Measurements from ENCODE around the gene AIFM3. TPM values are rescaled to one million over a fixed set of nuclear protein-coding genes. Genes with fewer than 3 reads are reported as not detected.

AIFM3 gene
- total RNA-seq, 2 donors from 2014 or later: 0.78 to 3.0 TPM

DNA sequence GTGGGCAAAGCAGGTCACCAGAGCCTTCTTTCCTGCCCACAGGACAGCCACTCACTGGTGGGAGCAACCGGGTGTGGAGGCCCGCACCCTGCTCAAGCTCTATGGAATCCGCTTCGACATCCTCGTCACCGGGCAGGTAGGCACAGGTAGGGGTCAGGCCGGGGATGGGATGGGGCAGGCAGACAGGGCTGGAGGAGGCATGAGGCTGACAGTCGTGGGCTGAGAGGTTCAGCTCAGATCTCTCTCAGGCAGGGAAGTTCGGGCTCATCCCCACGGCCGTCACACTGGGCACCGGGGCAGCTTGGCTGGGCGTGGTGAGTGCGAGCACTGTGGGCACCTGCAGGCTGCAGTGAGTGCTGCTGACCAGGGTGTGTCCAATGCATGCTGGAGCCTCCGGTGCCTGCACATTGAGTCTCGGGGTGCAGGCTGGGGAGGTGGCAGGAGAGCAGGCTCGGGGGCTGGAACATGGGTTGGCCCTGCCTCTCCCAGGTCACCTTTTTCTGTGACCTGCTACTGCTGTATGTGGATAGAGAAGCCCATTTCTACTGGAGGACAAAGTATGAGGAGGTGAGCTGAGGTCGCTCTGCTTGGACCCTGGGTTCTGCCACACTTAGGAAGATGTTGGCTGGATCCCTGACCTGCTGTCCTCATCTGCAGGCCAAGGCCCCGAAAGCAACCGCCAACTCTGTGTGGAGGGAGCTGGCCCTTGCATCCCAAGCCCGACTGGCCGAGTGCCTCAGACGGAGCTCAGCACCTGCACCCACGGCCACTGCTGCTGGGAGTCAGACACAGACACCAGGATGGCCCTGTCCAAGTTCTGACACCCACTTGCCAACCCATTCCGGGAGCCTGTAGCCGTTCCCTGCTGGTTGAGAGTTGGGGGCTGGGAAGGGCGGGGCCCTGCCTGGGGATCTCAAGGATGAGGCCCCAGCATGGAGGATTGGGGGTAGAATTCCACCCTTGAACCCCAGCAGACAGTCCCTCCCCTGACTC lies 59.0 kb downstream of the AIFM3 start:
- ATAC-seq (no peak), DNase-seq (no peak)
- Histone ChIP-seq H3K9me3 (no peaks in the 10 kb centered on the region), H3K36me3 (replicated peaks in 1 of 2; ENCODE audit: insufficient read depth in 1 of 2, low read depth in 2 of 2) (no peaks in the 10 kb centered on the region), H3K27me3 (no peaks in the 10 kb centered on the region), H3K4me3 (no peak overlapping the region), H3K4me1 (no peaks in the 10 kb centered on the region), H3K27ac (no peak overlapping the region)
- WGBS, 2 donors: 82 to 83% methylated on average over 12 to 27 of the region's 27 CpGs
- intact Hi-C loops (cut with DNase I): no loop called here
- TF ChIP-seq, protein P1, sequence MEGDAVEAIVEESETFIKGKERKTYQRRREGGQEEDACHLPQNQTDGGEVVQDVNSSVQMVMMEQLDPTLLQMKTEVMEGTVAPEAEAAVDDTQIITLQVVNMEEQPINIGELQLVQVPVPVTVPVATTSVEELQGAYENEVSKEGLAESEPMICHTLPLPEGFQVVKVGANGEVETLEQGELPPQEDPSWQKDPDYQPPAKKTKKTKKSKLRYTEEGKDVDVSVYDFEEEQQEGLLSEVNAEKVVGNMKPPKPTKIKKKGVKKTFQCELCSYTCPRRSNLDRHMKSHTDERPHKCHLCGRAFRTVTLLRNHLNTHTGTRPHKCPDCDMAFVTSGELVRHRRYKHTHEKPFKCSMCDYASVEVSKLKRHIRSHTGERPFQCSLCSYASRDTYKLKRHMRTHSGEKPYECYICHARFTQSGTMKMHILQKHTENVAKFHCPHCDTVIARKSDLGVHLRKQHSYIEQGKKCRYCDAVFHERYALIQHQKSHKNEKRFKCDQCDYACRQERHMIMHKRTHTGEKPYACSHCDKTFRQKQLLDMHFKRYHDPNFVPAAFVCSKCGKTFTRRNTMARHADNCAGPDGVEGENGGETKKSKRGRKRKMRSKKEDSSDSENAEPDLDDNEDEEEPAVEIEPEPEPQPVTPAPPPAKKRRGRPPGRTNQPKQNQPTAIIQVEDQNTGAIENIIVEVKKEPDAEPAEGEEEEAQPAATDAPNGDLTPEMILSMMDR (IDR thresholded peaks at IDR 0.05): no peak
- TF ChIP-seq POLR2A (IDR thresholded peaks at IDR 0.05): no peak

GRCh38 chr22:21026783-21027692 lies 60.0 kb downstream of the AIFM3 start:
- H3K27ac ChIP-seq: no peak overlapping the region
- no peaks in the 10 kb centered on the region for H3K36me3 ChIP-seq (replicated peaks in 1 of 2; ENCODE audit: insufficient read depth in 1 of 2, low read depth in 2 of 2)
- 50 to 76% methylated on average over 3 to 13 of the region's 14 CpGs for WGBS, 2 donors
- DNase-seq (no peak), ATAC-seq (no peak)
- H3K4me3 ChIP-seq: no peak overlapping the region
- intact Hi-C loops (cut with DNase I): no loop called here
- TF ChIP-seq, protein P1 (IDR thresholded peaks at IDR 0.05): no peak
- TF ChIP-seq POLR2A (IDR thresholded peaks at IDR 0.05): no peak
- H3K9me3 ChIP-seq: no peaks in the 10 kb centered on the region
- H3K27me3 ChIP-seq: no peaks in the 10 kb centered on the region
- H3K4me1 ChIP-seq: peaks cover 4% of the 10 kb centered on the region

DNA sequence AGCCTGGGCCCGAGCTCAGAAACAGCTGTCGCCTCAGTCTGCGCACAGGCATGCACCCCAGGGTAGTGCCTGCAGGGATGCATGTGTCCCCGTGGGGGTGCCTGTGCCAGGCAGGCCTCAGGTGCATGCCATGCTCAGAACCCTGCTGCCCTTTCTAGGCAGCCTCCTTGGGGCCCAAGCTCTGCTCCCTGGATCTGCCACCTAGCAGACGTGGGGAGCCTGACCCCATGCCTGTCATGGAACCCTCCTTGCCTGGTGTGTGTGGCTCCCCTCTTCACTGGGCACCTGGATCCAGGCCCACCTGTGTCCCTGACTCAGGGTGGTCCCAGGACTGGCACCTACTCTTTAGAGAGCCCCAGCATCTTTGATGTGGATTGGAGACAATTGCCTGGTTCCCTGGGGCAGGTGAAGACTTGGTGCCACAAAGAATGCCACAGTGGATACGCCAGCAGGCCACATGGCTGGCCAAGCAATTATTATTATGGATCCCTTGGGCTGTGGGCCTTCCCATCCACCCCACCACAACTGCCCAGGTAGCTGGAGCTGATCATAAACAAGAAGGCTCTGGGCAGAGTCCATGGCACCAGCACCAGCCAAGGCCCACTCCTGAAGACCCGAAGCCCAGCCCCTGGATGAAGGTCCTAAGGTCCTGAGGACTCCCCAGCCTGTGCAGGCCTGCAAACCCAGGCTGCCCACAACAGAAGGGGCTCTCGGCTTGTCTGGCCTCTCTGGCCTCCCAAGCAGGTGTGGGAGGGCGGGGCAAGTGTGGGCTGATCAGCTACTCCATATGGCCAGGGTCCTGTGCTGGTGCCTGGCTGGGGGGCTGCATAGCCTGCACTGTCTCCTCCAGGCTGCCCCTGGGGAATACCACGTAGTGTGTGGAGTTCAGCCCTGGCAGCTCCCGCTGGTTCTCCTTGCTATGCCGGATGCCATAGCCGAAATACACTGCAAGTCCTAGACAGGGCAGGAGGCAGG lies 61.5 kb downstream of the AIFM3 start:
- H3K4me1 ChIP-seq: peaks cover 10% of the 10 kb centered on the region
- no peak for ATAC-seq
- H3K27me3 ChIP-seq: no peaks in the 10 kb centered on the region
- no peak overlapping the region for H3K4me3 ChIP-seq
- 80 to 88% methylated on average over 6 to 11 of the region's 13 CpGs for WGBS, 2 donors
- no peak for DNase-seq
- no peaks in the 10 kb centered on the region for H3K36me3 ChIP-seq (replicated peaks in 1 of 2; ENCODE audit: insufficient read depth in 1 of 2, low read depth in 2 of 2)
- intact Hi-C loops (cut with DNase I): no loop called here
- H3K9me3 ChIP-seq: no peaks in the 10 kb centered on the region
- TF ChIP-seq POLR2A (IDR thresholded peaks at IDR 0.05): no peak
- TF ChIP-seq, protein P1 (IDR thresholded peaks at IDR 0.05): no peak
- H3K27ac ChIP-seq: no peak overlapping the region

DNA sequence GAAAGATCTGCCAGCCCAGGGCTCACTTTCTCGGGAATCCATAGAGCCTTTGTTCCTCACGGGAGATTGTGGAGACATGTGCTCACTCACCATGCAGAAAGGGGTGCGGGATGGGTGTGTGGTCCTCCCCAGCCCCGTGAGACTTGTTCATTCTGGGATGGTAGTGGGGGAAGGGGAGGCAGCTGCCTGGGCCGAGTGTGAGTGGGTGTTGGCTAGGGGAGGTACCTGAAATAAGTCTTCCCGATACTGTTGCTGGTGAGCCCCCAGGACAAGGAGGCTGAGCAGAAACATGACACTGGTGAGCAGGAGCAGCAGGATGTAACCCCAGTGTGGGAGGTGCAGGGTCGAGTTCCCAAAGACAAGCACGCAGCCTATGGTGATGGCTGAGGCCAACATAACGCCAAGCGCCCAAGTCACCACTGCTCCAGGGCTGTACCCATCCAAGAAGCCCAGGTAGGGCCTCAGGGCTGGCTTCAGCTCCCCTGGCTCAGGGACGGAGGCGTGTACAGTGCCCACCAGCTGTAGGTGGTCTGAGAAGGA lies 62.5 kb downstream of the AIFM3 start:
- H3K4me3 ChIP-seq: no peak overlapping the region
- no peaks in the 10 kb centered on the region for H3K27me3 ChIP-seq
- no peak for DNase-seq
- H3K27ac ChIP-seq: no peak overlapping the region
- no peak for TF ChIP-seq POLR2A (IDR thresholded peaks at IDR 0.05)
- TF ChIP-seq, protein P1 (IDR thresholded peaks at IDR 0.05): no peak
- ATAC-seq: no peak
- H3K4me1 ChIP-seq: peaks cover 10% of the 10 kb centered on the region
- 63 to 69% methylated on average over 8 to 10 of the region's 12 CpGs for WGBS, 2 donors
- H3K36me3 ChIP-seq (replicated peaks in 1 of 2; ENCODE audit: insufficient read depth in 1 of 2, low read depth in 2 of 2): no peaks in the 10 kb centered on the region
- H3K9me3 ChIP-seq: no peaks in the 10 kb centered on the region
- intact Hi-C loops (cut with DNase I): loop anchor here (10.0 kb wide), 1 partner anchor 65 kb away; no protein-coding TSS in a partner anchor
